HEK293 (cell line): Measurements from ENCODE around the gene KIF5A.

ENCODE experiments used
- CTCF ChIA-PET: fragments of 350-600 bp; formaldehyde crosslinking; extraction: SDS; loops from one replicate; lab custom pipeline; 2021; ENCODE audit warnings: antibody characterized with exemption; lab: Yijun Ruan, JAX
- POLR2A ChIA-PET: fragments of 300-600 bp; formaldehyde crosslinking; extraction: SDS; loops from one replicate; lab custom pipeline; 2020; ENCODE audit warnings: antibody characterized with exemption, inconsistent platforms; lab: Yijun Ruan, JAX
- H3K27ac ChIP-seq: fragments of 200-500 bp; sonication (Bioruptor generic); 2 replicates; pipeline ENCODE4 v1.5.1; 2014; ENCODE audit warnings: low read depth, low read length, control low read depth, inconsistent platforms; ENCODE audit errors: extremely low read depth
- H3K36me3 ChIP-seq, 2 experiments: fragments of 200-500 bp in 1 of 2; sonication (Bioruptor generic) in 1 of 2; 1 replicate in 1 of 2; 2 replicates in 1 of 2; pipeline ENCODE4 v1.5.1; 2014 to 2017; ENCODE audit warnings: inconsistent platforms in 2 of 2, low read length in 2 of 2; ENCODE audit not compliant: control insufficient read depth in 2 of 2, insufficient read depth in 1 of 2
- H3K4me1 ChIP-seq: fragments of 200-500 bp; sonication (Bioruptor generic); 2 replicates; pipeline ENCODE4 v1.5.1; 2014; ENCODE audit warnings: mild to moderate bottlenecking, low read length, inconsistent platforms; ENCODE audit not compliant: control insufficient read depth, insufficient read depth
- H3K4me3 ChIP-seq: 2 replicates; pipeline ENCODE4 v1.5.1; 2011; ENCODE audit warnings: low read depth, mild to moderate bottlenecking, control low read depth, low read length, moderate library complexity
- H3K9me3 ChIP-seq: fragments of 200-500 bp; sonication (Bioruptor generic); 2 replicates; pipeline ENCODE4 v1.5.1; 2014; ENCODE audit warnings: low read depth, low read length, inconsistent platforms; ENCODE audit not compliant: control insufficient read depth, insufficient read depth
- GLIS1 ChIP-seq: fragments of 450-650 bp; formaldehyde crosslinking; IDR thresholded peaks from 2 replicates; pipeline ENCODE4 v1.5.1; 2016; ENCODE audit warnings: missing biosample characterization, missing genetic modification characterization
- HOXA7 ChIP-seq: sonication (generic); formaldehyde crosslinking; IDR thresholded peaks from 2 replicates; pipeline ENCODE4 v1.8.1; 2022; ENCODE audit warnings: missing genetic modification reagents, borderline replicate concordance
- IKZF3 ChIP-seq: fragments of 450-650 bp; IDR thresholded peaks from 2 replicates; pipeline ENCODE4 v1.5.0; 2018; ENCODE audit warnings: missing biosample characterization, mild to moderate bottlenecking, missing genetic modification characterization, moderate library complexity
- SETDB1 ChIP-seq: IDR thresholded peaks from one replicate; pipeline ENCODE4 v1.6.1; 2017; ENCODE audit warnings: mild to moderate bottlenecking, low read length, moderate library complexity, mixed read lengths; ENCODE audit not compliant: insufficient read length
- SP3 ChIP-seq: fragments of 450-650 bp; formaldehyde crosslinking; IDR thresholded peaks from 2 replicates; pipeline ENCODE4 v1.5.1; 2016; ENCODE audit warnings: missing biosample characterization, missing genetic modification characterization
- YY2 ChIP-seq: fragments of 450-650 bp; formaldehyde crosslinking; IDR thresholded peaks from 2 replicates; pipeline ENCODE4 v1.5.1; 2016; ENCODE audit warnings: missing biosample characterization, missing genetic modification characterization
- ZBTB11 ChIP-seq: fragments of 450-650 bp; formaldehyde crosslinking; conservative IDR thresholded peaks from 2 replicates; pipeline ENCODE4 v1.5.1; 2016; ENCODE audit warnings: low read depth, missing biosample characterization, missing genetic modification characterization
- ZBTB49 ChIP-seq: fragments of 450-650 bp; formaldehyde crosslinking; IDR thresholded peaks from 2 replicates; pipeline ENCODE4 v1.5.1; 2016; ENCODE audit warnings: missing biosample characterization, missing genetic modification characterization, low read depth
- ZNF114 ChIP-seq: fragments of 450-650 bp; formaldehyde crosslinking; IDR thresholded peaks from 2 replicates; pipeline ENCODE4 v1.5.0; 2017; ENCODE audit warnings: missing biosample characterization, missing genetic modification characterization
- ZNF140 ChIP-seq: fragments of 450-650 bp; formaldehyde crosslinking; IDR thresholded peaks from 2 replicates; pipeline ENCODE4 v1.5.1; 2016; ENCODE audit warnings: missing biosample characterization, missing genetic modification characterization
- ZNF211 ChIP-seq: fragments of 450-650 bp; formaldehyde crosslinking; IDR thresholded peaks from 2 replicates; pipeline ENCODE4 v1.5.1; 2016; ENCODE audit warnings: low read depth, missing biosample characterization, missing genetic modification characterization
- ZNF335 ChIP-seq: fragments of 450-650 bp; formaldehyde crosslinking; conservative IDR thresholded peaks from 2 replicates; pipeline ENCODE4 v1.5.1; 2016; ENCODE audit warnings: missing biosample characterization, missing genetic modification characterization
- ZNF350 ChIP-seq: fragments of 450-650 bp; formaldehyde crosslinking; IDR thresholded peaks from 2 replicates; pipeline ENCODE4 v1.5.0; 2017; ENCODE audit warnings: missing biosample characterization, mild to moderate bottlenecking, missing genetic modification characterization
- ZNF366 ChIP-seq: fragments of 450-650 bp; formaldehyde crosslinking; conservative IDR thresholded peaks from 2 replicates; pipeline ENCODE4 v1.5.1; 2016; ENCODE audit warnings: missing biosample characterization, missing genetic modification characterization
- ZNF398 ChIP-seq: fragments of 450-650 bp; formaldehyde crosslinking; IDR thresholded peaks from 2 replicates; pipeline ENCODE4 v1.5.1; 2017; ENCODE audit warnings: missing biosample characterization, missing genetic modification characterization
- ZNF548 ChIP-seq: fragments of 450-650 bp; formaldehyde crosslinking; IDR thresholded peaks from 2 replicates; pipeline ENCODE4 v1.5.1; 2016; ENCODE audit warnings: missing biosample characterization, missing genetic modification characterization
- ZNF571 ChIP-seq: fragments of 450-650 bp; formaldehyde crosslinking; IDR thresholded peaks from 2 replicates; pipeline ENCODE4 v1.5.0; 2017; ENCODE audit warnings: missing biosample characterization, missing genetic modification characterization
- ZNF621 ChIP-seq: fragments of 450-650 bp; formaldehyde crosslinking; IDR thresholded peaks from 2 replicates; pipeline ENCODE4 v1.5.1; 2017; ENCODE audit warnings: missing biosample characterization, missing genetic modification characterization
- ZNF747 ChIP-seq: fragments of 450-650 bp; formaldehyde crosslinking; IDR thresholded peaks from 2 replicates; pipeline ENCODE4 v1.5.1; 2016; ENCODE audit warnings: missing biosample characterization, missing genetic modification characterization
- TF ChIP-seq, protein P1 (sequence below): fragments of 450-650 bp; formaldehyde crosslinking; IDR thresholded peaks from 2 replicates; pipeline ENCODE4 v1.5.1; 2017; ENCODE audit warnings: missing biosample characterization, missing genetic modification characterization
- TF ChIP-seq, protein P2 (sequence below): fragments of 450-650 bp; formaldehyde crosslinking; IDR thresholded peaks from 2 replicates; pipeline ENCODE4 v1.5.1; 2016; ENCODE audit warnings: missing biosample characterization, missing genetic modification characterization

The KIF5A gene

GRCh38 chr12:57621497-57622292, 71.9 kb downstream of the KIF5A start (continued):
- TF ChIP-seq ZBTB11 (tag by site-specific recombination) (no peak), ZNF548 (tag by site-specific recombination) (no peak), ZNF571 (tag by site-specific recombination) (no peak), ZNF621 (tag by site-specific recombination) (no peak), IKZF3 (tag by site-specific recombination) (no peak)
- TF ChIP-seq, all 188 proteins: peak for 16

DNA sequence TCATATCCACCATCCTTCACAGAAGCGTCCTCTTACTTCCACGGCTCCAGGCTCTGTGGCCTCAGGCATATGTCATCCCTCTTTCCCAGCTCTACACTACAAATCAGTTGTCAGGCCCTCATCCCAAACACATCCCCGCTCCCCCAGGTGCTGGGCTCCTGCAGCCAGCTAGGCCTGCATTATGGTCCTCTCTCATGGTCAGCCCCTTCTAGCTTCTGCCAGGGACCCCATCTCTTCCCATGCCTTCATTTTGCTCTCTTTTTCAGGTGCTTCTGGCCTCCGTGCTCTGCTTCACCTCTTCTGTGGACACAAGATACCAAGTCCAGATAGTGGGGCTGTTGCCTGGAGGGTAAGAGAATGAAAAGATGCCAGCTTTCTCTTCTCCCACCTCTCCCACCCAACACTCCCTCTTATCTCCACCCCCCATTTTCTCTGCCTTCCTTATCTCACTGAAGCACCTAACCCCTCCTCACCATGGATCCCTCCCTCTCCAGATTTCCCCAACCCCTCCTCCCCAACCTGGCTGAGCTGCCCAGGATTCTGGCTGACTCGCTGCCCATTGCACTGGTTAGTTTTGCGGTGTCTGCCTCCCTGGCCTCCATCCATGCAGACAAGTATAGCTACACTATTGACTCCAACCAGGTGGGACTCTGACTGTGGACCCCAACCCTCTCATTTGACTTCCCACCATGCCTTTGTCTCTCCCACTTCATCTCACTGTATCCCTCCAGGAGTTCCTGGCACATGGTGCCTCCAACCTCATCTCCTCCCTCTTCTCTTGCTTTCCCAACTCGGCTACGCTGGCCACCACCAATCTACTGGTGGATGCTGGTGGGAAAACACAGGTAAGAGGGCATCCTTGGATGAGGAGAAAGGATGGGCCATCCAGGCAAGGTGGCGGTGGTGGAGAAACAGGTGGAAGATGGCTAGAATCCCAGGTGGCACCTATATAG, 72.7 kb downstream of the KIF5A start:
- no peak overlapping the region for H3K27ac ChIP-seq
- ChIA-PET POLR2A (no interaction called here), CTCF (interaction anchor here (0.6 to 4.5 kb wide), 18 partner anchors 8 to 159 kb away, joined by 3 to 113 read pairs (median 4); partner anchors contain the start of genes B4GALNT1, CYP27B1, DCTN2 and DTX3)
- peaks cover 0 to 44% of the 10 kb centered on the region in 2 experiments; a peak in 1 of 3 replicates for H3K36me3 ChIP-seq
- no peaks in the 10 kb centered on the region for H3K4me1 ChIP-seq
- no peak overlapping the region for H3K4me3 ChIP-seq
- no peak for TF ChIP-seq ZNF747
- no peak for TF ChIP-seq HOXA7 (CRISPR knock-in tag)
- no peak for TF ChIP-seq SETDB1
- TF ChIP-seq, protein P1, sequence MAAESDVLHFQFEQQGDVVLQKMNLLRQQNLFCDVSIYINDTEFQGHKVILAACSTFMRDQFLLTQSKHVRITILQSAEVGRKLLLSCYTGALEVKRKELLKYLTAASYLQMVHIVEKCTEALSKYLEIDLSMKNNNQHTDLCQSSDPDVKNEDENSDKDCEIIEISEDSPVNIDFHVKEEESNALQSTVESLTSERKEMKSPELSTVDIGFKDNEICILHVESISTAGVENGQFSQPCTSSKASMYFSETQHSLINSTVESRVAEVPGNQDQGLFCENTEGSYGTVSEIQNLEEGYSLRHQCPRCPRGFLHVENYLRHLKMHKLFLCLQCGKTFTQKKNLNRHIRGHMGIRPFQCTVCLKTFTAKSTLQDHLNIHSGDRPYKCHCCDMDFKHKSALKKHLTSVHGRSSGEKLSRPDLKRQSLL (tag by site-specific recombination), result no peak
- no peak for TF ChIP-seq YY2 (tag by site-specific recombination)
- TF ChIP-seq ZBTB49 (tag by site-specific recombination), result no peak
- no peak for TF ChIP-seq SP3 (tag by site-specific recombination)
- peak; percentile 41 for TF ChIP-seq ZNF398 (tag by site-specific recombination)
- no peak for TF ChIP-seq GLIS1
- no peak for TF ChIP-seq ZNF350 (tag by site-specific recombination)
- no peak for TF ChIP-seq ZNF335 (tag by site-specific recombination)
- TF ChIP-seq ZNF114 (tag by site-specific recombination), result no peak
- TF ChIP-seq, protein P2, sequence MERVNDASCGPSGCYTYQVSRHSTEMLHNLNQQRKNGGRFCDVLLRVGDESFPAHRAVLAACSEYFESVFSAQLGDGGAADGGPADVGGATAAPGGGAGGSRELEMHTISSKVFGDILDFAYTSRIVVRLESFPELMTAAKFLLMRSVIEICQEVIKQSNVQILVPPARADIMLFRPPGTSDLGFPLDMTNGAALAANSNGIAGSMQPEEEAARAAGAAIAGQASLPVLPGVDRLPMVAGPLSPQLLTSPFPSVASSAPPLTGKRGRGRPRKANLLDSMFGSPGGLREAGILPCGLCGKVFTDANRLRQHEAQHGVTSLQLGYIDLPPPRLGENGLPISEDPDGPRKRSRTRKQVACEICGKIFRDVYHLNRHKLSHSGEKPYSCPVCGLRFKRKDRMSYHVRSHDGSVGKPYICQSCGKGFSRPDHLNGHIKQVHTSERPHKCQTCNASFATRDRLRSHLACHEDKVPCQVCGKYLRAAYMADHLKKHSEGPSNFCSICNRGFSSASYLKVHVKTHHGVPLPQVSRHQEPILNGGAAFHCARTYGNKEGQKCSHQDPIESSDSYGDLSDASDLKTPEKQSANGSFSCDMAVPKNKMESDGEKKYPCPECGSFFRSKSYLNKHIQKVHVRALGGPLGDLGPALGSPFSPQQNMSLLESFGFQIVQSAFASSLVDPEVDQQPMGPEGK (tag by site-specific recombination), result no peak
- no peak for TF ChIP-seq ZNF211
- TF ChIP-seq ZNF140 (tag by site-specific recombination), result no peak
- peak; percentile 72 for TF ChIP-seq ZNF366 (tag by site-specific recombination)
- TF ChIP-seq, all 188 proteins: peak for 2
- H3K9me3 ChIP-seq, result no peaks in the 10 kb centered on the region
